SKM-1 treated with dmso at 0.1 percent for 144 hours (cell line): ENCODE data around the gene ARSI.

Experiments
- DNase-seq: peaks from one replicate; lab custom pipeline; 2025; ENCODE audit not compliant: unreplicated experiment; lab: John Stamatoyannopoulos, UW

ARSI gene

DNA sequence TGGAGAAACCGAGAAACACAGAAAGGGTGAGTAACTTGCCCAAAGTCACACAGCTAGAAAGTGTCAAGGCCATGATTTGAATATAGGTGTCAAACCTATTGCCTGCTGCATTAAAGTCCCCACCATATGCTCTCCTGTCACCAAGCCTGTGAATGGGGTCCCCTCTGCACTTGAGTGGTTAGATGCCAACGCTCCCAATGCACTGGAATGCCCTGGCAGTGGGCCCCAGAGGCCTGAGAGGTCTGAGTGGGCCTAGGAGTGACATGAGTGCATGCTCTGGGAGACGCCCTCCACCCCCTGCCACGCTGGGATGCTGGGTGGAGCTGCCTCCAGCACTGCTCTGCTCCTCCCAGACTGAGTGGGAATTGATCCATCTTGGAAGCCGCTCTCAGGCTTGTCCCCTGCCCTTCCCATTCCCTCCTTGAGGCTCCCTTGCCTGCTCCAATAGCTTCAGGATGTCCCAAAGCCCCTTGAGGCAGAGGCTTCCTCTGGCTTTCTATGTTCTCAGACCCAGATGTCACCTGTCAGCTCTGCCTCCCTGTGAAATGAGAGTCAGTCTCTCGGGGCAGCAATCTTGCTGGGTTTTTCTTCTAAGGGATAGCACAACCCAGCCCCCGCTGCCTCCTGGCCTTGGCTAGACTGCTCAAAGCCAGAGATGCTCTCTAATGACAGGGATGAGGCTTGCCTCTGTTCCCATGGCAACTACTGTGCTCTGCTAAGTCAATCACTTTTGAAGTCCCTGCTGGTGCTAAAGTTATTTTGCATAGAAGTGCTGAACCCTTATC lies 6.6 kb upstream of the ARSI start:
- DNase-seq, result no peak

GRCh38 chr5:150307617-150308426 lies 5.1 kb upstream of the ARSI start:
- no peak for DNase-seq

DNA sequence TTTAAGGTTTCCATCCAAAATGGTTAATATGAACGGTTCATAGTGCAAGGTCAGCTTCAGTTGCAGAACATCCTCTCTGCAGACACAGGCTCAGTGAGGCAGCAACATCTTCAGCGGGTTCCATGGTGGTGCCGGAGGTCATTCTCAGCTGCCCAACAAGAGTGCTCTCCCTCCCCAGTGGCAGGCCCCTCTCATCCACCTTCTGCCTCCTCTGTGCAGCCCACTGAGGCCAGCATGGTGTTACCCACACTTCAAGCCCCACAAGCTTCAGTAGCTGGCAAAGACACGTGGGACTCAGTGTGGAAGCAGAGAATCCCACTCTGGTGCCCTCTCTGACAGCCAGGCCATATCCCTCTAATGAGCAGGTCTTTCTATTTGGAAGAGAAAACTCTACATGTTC lies 4.1 kb upstream of the ARSI start:
- no peak for DNase-seq

GRCh38 chr5:150305557-150305956 lies 2.9 kb upstream of the ARSI start:
- no peak for DNase-seq

GRCh38 chr5:150305095-150305494 lies 2.4 kb upstream of the ARSI start:
- DNase-seq, result no peak

DNA sequence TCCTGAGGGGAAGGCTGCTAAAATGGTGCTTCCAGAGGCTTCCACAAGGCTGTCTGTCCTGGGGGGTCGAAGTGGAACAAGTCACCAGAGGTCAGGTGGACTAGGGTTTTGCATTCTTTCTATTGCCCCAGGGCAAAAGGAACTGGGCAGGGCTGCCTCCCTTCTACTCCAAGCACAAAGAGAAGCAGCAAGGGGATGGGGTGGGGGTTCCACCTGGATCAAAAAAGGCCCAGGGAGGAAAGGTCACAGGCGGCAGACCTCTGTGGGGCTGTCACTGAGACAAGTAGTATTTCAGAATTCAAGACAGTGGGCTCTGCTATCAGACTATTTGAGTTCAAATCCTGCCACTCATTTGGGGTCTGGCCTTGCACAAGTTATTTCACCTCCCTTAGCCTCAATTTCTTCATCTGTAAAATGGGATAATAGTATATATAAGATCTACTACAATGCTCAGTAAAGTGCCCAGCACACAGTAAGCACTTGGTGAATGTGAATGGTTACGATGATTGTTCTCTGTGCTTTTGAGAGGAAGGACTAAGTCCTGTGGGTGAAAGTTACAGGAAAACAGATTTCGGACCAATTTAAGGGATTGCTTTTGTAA lies 1.9 kb upstream of the ARSI start:
- DNase-seq, result no peak

DNA sequence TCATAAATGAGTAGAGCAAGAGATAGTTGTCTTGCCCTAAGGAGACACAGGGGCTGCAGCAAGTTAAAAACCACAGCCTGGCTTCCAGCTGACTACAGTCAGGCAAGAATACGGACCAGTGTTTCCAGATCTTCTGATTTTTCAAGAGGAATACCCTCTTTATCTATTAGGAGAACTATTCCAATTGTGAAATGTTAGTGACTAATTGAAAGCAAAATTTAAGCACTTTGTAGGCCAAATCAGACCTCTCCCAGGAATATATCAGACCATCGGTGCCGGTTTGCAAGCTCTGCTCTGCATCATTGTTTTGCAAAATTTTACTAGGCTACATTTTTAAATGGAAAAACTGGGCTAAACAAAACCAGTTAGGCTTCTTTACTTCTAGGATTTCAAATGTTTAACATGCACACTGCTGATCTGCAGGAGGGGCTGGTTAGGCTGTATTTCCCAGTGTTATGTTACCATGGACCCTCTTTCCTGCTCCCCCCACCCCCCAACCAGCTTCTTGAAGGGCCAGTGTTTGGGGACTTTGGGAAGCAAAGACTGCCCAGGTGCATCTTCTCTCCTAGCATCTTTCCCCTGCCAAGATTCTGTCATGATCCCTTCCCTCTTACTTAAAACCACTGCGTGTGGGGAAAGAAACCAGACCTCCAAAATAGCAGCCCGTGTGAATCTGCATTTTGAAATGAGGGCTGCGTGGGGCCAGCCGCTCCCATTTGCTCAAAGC lies 1.1 kb upstream of the ARSI start:
- no peak for DNase-seq

GRCh38 chr5:150303070-150303615 lies 438 bp upstream of the ARSI start:
- DNase-seq, result no peak

- DNase-seq, result no peak
Observed at GRCh38 chr5:150301901-150302300, 804 bp downstream of the ARSI start.

GRCh38 chr5:150301170-150301505 lies 1.6 kb downstream of the ARSI start:
- DNase-seq, result no peak

DNA sequence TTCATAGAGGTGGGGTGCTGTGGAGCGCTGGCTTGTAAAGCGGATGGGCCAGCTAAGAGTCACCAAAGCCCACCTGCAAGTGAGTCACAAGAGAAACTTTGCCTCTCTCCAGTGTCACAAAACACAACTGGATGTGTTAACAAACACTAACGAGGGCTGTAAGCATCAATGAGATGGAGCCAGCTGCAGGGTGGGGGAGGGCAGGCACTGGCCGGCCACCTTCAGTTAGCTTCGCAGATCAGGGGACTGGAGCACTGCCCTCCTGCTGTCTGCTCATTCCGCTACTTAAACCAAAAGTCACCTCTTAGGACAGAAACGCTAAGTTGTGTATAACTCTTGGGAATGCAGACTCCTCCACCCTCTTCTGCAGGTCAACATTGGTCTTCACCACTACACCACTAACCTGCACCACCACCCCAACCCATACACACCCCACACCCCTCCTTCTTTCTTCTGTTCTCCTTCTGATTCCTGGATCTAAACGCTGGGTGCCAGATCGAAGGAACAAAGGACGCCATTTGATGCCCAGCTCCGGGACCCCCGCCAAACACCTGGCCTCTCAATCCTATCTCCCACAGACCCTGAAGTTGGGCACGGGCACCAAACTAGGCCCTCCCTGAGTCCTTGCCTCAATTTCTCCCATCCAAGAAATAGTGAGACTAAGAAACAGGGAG lies 2.1 kb downstream of the ARSI start:
- no peak for DNase-seq

- DNase-seq, result no peak
Observed at GRCh38 chr5:150299571-150300327, 3.0 kb downstream of the ARSI start.

GRCh38 chr5:150298701-150299451 lies 3.8 kb downstream of the ARSI start:
- no peak for DNase-seq

- no peak for DNase-seq
Observed at GRCh38 chr5:150297934-150298595, 4.6 kb downstream of the ARSI start.

DNA sequence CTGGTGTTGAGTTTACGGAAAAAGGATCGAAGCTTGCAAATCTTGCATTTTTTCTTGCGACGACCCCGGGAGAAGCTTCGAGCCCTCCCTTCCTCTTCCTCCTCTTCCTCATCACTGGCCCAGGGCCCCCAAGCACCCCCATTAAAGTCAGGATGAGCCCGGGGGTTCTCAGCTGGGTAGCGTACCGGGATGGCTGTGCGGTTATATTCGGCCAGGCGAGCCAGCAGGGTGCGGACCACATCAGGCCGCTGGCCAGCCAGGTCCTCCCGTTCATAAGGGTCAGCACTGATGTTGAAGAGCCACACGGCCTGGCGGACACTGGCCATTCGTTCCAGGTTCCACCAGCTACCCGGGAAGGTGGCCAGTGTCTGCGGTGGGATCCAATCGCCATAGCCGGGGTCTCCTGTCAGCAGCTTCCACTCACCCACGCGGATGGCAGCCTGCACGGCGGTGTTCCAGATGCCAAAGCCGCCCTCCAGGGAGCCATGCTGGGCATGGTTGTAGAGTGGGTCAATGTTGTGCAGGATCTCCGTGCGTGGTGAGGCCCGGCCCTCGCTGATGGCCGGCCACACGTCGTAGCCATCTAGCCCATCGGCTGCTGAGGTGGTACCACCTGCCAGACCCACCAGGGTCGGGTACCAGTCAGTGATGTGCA lies 5.3 kb downstream of the ARSI start:
- DNase-seq, result no peak

- no peak for DNase-seq
Observed at GRCh38 chr5:150296496-150296895, 6.2 kb downstream of the ARSI start.

DNA sequence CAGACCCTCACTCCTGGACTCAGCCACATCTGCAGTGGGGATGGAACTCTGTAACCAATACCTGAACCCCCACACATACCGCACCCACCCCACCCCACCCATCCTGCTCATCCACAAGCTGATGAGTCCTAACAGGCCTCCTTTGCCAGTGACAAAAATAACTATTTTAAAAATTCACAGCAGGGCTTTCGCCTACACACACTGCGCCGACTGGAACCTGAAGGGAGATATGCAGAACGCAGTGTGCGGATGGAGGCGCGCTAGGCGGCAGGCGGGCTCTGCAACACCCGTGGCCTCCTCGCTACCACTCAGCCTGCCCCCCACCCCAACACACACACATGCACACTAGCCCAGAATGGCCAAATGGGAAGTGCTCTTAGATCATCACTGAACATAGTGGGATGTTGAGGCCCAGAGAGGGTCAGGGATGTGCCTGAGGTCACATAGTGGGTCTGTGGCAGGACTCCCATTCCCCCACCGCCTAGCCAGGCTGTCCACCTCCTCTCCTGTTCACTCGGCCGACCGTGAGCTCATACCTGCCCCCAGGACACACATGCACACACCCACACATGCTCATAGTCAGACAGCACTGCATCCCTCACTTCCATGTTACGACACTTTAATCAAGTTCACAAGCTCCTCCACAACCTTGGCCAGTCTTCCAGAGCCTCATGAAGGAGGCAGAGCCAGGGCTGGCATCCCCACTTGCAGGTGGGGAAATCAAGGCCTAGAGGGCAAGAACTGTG lies 6.8 kb downstream of the ARSI start:
- DNase-seq, result no peak
